Neural progenitor cell (in vitro differentiated cells): Measurements from ENCODE around the gene PRPF40A. TPM values are rescaled to one million over a fixed set of nuclear protein-coding genes. Genes with fewer than 3 reads are reported as not detected.

Source experiments
- DNase-seq: peaks from one replicate; pipeline ENCODE4 v3.0.0-alpha.2; 2016; ENCODE audit warnings: low spot score
- H2AFZ ChIP-seq: fragments of 200-600 bp; sonication (generic); replicated peaks from 2 replicates; pipeline ENCODE4 v1.6.1; 2016; ENCODE audit warnings: antibody characterized with exemption
- H3F3A ChIP-seq: fragments of 200-600 bp; sonication (generic); 2 replicates; pipeline ENCODE4 v1.6.1; 2016; ENCODE audit warnings: antibody characterized with exemption, low read depth
- H3K27ac ChIP-seq: fragments of 200-600 bp; sonication (generic); 2 replicates; pipeline ENCODE4 v1.5.1; 2016; ENCODE audit warnings: mild to moderate bottlenecking
- H3K27me3 ChIP-seq: fragments of 200-600 bp; sonication (generic); 2 replicates; pipeline ENCODE4 v1.6.1; 2016; ENCODE audit warnings: mild to moderate bottlenecking, moderate library complexity
- H3K36me3 ChIP-seq: fragments of 200-600 bp; sonication (generic); 2 replicates; pipeline ENCODE4 v1.5.1; 2016
- H3K4me1 ChIP-seq: fragments of 200-600 bp; sonication (generic); 2 replicates; pipeline ENCODE4 v1.6.1; 2016; ENCODE audit warnings: mixed run types
- H3K4me2 ChIP-seq: fragments of 200-600 bp; sonication (generic); 2 replicates; pipeline ENCODE4 v1.6.1; 2016
- H3K4me3 ChIP-seq: fragments of 200-600 bp; sonication (generic); 2 replicates; pipeline ENCODE4 v1.5.1; 2016
- H3K79me2 ChIP-seq: fragments of 200-600 bp; sonication (generic); 2 replicates; pipeline ENCODE4 v1.6.1; 2016; ENCODE audit warnings: low read depth
- H3K9ac ChIP-seq: fragments of 200-600 bp; sonication (generic); 2 replicates; pipeline ENCODE4 v1.6.1; 2016
- H3K9me3 ChIP-seq: fragments of 200-600 bp; sonication (generic); 2 replicates; pipeline ENCODE4 v1.5.1; 2016; ENCODE audit warnings: low read depth
- H4K20me1 ChIP-seq: fragments of 200-600 bp; sonication (generic); 2 replicates; pipeline ENCODE4 v1.6.1; 2016; ENCODE audit warnings: low read depth
- H3K27ac Mint-ChIP-seq: 3 replicates; pipeline ENCODE4 v1.8.0; 2021; ENCODE audit warnings: mixed read lengths
- H3K27me3 Mint-ChIP-seq: 2 replicates; pipeline ENCODE4 v1.8.0; 2022; ENCODE audit warnings: low read depth, mild to moderate bottlenecking, inconsistent platforms, moderate library complexity, mixed read lengths; ENCODE audit not compliant: insufficient read depth
- H3K36me3 Mint-ChIP-seq: 3 replicates; pipeline ENCODE4 v1.8.0; 2021; ENCODE audit warnings: mixed read lengths
- H3K4me1 Mint-ChIP-seq: 3 replicates; pipeline ENCODE4 v1.8.0; 2021; ENCODE audit warnings: mixed read lengths
- H3K4me3 Mint-ChIP-seq: 3 replicates; pipeline ENCODE4 v1.8.0; 2021; ENCODE audit warnings: mild to moderate bottlenecking, moderate library complexity, mixed read lengths
- H3K9me3 Mint-ChIP-seq: 3 replicates; pipeline ENCODE4 v1.8.0; 2020; ENCODE audit warnings: mixed read lengths
- EZH2 ChIP-seq: fragments of 200-600 bp; sonication (generic); IDR thresholded peaks from 2 replicates; pipeline ENCODE4 v1.6.1; 2017; ENCODE audit warnings: antibody characterized with exemption, mild to moderate bottlenecking, moderate library complexity
- EZH2phosphoT487 ChIP-seq: fragments of 200-600 bp; sonication (generic); IDR thresholded peaks from 2 replicates; pipeline ENCODE4 v1.6.1; 2017; ENCODE audit warnings: antibody characterized with exemption
- total RNA-seq: library from RNA; depleted of rRNA; stranded (reverse); fragments of >200 nt; gene quantifications from 2 replicates; pipeline ENCODE4 v1.2.3, GENCODE V29; 2015; ENCODE audit warnings: low replicate concordance
- TF ChIP-seq, protein P1 (sequence below): fragments of 200-600 bp; sonication (generic); IDR thresholded peaks from 2 replicates; pipeline ENCODE4 v1.5.1; 2017; ENCODE audit warnings: antibody characterized with exemption, mild to moderate bottlenecking

Gene PRPF40A
- total RNA-seq, 1 donor from 2014 or later, result 257 TPM

DNA sequence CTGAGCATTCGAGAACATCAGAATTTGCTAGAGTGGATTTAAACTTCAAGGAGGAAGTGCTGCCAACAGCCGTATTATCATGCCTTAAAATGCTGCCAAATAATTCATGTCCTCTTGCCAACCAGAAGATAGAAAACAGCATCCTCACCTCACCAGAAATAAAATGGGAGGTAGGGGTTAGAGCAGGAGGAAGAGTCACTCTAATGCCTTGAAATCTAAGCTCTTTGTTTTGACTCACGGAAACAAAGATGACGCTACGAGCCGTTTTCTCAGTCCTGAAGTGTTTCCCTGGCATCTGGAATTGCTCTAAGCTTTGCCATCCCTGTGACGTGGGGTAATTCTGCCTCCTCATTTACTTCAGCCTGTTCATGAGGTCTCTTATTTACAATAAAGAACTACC lies 97.1 kb downstream of the PRPF40A start:
- H3K36me3 Mint-ChIP-seq, result peaks cover 48% of the 10 kb centered on the region
- H3K27ac ChIP-seq, result no peak overlapping the region

DNA sequence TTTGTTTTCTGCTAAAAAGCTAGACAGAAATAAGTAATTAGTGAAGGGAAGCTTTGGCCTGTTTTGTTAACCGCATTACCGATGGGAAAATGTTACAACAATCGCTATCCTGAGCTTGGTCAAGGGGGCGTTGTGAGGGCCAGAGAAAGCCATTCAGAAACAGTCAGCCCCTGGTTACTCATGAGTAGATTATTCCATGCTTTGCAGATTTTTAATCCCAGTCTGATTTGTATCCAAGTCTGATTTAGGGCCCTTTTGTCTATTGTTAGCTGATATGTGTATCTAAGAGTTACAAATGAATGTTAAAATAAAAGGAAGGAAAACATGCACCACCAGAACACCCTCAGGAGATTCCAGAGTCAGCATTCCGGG lies 99.1 kb downstream of the PRPF40A start:
- H3F3A ChIP-seq, result no peaks in the 10 kb centered on the region
- H3K4me1 ChIP-seq, result no peaks in the 10 kb centered on the region
- no peaks in the 10 kb centered on the region for H3K9me3 Mint-ChIP-seq
- no peak overlapping the region for H3K4me3 ChIP-seq
- H3K36me3 ChIP-seq, result peaks cover 6% of the 10 kb centered on the region
- H3K27me3 Mint-ChIP-seq, result no peaks in the 10 kb centered on the region
- no peaks in the 10 kb centered on the region for H3K27me3 ChIP-seq
- DNase-seq, result no peak
- TF ChIP-seq EZH2, result no peak
- TF ChIP-seq, protein P1, sequence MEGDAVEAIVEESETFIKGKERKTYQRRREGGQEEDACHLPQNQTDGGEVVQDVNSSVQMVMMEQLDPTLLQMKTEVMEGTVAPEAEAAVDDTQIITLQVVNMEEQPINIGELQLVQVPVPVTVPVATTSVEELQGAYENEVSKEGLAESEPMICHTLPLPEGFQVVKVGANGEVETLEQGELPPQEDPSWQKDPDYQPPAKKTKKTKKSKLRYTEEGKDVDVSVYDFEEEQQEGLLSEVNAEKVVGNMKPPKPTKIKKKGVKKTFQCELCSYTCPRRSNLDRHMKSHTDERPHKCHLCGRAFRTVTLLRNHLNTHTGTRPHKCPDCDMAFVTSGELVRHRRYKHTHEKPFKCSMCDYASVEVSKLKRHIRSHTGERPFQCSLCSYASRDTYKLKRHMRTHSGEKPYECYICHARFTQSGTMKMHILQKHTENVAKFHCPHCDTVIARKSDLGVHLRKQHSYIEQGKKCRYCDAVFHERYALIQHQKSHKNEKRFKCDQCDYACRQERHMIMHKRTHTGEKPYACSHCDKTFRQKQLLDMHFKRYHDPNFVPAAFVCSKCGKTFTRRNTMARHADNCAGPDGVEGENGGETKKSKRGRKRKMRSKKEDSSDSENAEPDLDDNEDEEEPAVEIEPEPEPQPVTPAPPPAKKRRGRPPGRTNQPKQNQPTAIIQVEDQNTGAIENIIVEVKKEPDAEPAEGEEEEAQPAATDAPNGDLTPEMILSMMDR, result no peak
- no peak for TF ChIP-seq EZH2phosphoT487
- no peak overlapping the region for H3K9ac ChIP-seq
- no peaks in the 10 kb centered on the region for H3K9me3 ChIP-seq
- peaks cover 45% of the 10 kb centered on the region for H3K36me3 Mint-ChIP-seq
- H3K4me2 ChIP-seq, result no peak overlapping the region
- H3K27ac Mint-ChIP-seq, result no peak overlapping the region
- no peak overlapping the region for H3K4me3 Mint-ChIP-seq
- no peaks in the 10 kb centered on the region for H3K4me1 Mint-ChIP-seq
- no peak overlapping the region for H2AFZ ChIP-seq
- H3K27ac ChIP-seq, result no peak overlapping the region
- no peaks in the 10 kb centered on the region for H3K79me2 ChIP-seq
- no peaks in the 10 kb centered on the region for H4K20me1 ChIP-seq

More for the DNA sequence above, 97.1 kb downstream of the PRPF40A start:
- Mint-ChIP-seq H3K27ac (no peak overlapping the region), H3K9me3 (no peaks in the 10 kb centered on the region), H3K27me3 (no peaks in the 10 kb centered on the region), H3K4me1 (no peaks in the 10 kb centered on the region), H3K4me3 (no peak overlapping the region)
- no peak overlapping the region for H3K9ac ChIP-seq
- peaks cover 6% of the 10 kb centered on the region for H3K36me3 ChIP-seq
- no peak for DNase-seq
- TF ChIP-seq EZH2phosphoT487, result no peak
- no peak for TF ChIP-seq EZH2
- H3K4me1 ChIP-seq, result no peaks in the 10 kb centered on the region
- no peaks in the 10 kb centered on the region for H3F3A ChIP-seq
- no peak overlapping the region for H2AFZ ChIP-seq
- no peak overlapping the region for H3K4me3 ChIP-seq
- no peaks in the 10 kb centered on the region for H3K79me2 ChIP-seq
- no peaks in the 10 kb centered on the region for H3K27me3 ChIP-seq
- H3K4me2 ChIP-seq, result no peak overlapping the region
- no peaks in the 10 kb centered on the region for H3K9me3 ChIP-seq
- no peaks in the 10 kb centered on the region for H4K20me1 ChIP-seq

DNA sequence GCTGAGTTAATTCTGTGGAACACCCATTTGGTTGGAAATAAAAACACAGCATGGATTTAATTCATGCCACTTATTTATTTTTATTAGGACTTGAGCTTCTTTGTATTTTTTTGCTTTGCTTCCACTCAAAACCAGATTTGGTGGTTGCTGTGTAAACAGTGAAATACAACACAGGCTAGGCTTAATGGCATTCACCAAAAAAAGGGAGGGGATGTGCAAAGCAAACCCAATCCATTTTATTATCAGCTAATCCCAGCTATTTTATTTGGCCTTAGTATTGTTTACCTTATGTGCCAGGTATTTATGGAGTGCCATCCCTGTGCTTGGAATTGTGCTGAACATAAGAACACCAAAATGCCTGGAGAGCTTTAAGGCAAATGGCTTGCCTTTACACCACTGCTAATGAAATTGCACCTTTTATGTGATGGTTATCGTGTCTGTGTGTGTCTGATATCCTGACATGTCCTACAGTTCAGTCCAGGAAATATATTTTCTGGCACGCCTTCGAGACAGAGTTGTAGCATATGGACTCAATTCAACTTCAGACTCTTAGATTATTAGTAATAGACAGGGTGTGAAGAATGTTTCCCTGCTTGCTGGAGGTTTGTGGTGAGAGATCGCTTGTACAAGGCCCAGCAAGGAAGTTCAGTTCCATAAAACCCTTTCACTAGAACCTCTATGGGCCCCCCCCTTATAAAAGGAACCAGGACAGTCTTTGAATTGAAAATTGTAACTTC lies 99.6 kb downstream of the PRPF40A start:
- H3K27ac Mint-ChIP-seq, result no peak overlapping the region
- H4K20me1 ChIP-seq, result no peaks in the 10 kb centered on the region
- no peak overlapping the region for H2AFZ ChIP-seq
- H3K27me3 ChIP-seq, result no peaks in the 10 kb centered on the region
- peaks cover 50% of the 10 kb centered on the region for H3K36me3 Mint-ChIP-seq
- H3K9ac ChIP-seq, result no peak overlapping the region
- DNase-seq, result no peak
- no peaks in the 10 kb centered on the region for H3K9me3 Mint-ChIP-seq
- H3K4me2 ChIP-seq, result no peak overlapping the region
- no peaks in the 10 kb centered on the region for H3K9me3 ChIP-seq
- no peaks in the 10 kb centered on the region for H3K27me3 Mint-ChIP-seq
- no peaks in the 10 kb centered on the region for H3F3A ChIP-seq
- H3K4me1 Mint-ChIP-seq, result no peaks in the 10 kb centered on the region
- H3K36me3 ChIP-seq, result peaks cover 6% of the 10 kb centered on the region
- H3K79me2 ChIP-seq, result no peaks in the 10 kb centered on the region
- TF ChIP-seq EZH2phosphoT487 (no peak), EZH2 (no peak)
- TF ChIP-seq, protein P1, result no peak
- H3K4me1 ChIP-seq, result no peaks in the 10 kb centered on the region
- H3K4me3 Mint-ChIP-seq, result no peak overlapping the region
- H3K27ac ChIP-seq, result no peak overlapping the region
- H3K4me3 ChIP-seq, result no peak overlapping the region

DNA sequence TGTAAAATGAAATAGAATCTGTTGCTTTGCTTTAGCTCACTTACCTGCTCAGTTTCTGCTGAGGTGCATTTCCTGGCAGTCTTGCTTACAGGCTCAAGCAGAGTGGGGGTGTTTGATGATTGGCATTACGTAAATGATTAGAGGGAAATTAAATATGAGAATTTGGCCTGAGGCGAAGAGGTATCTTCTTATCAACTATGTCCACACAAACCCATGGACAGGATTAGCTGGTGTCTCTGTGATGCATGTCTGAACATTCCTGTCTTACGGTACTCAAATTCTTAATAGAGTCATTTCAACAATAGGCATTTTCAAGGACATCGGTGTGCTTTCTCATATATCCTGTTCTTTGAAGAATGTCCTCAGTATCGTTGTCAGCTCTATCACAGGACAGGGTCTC lies 102.1 kb downstream of the PRPF40A start:
- no peaks in the 10 kb centered on the region for H3K27me3 Mint-ChIP-seq
- peaks cover 6% of the 10 kb centered on the region for H3K36me3 ChIP-seq
- no peaks in the 10 kb centered on the region for H3K79me2 ChIP-seq
- H3F3A ChIP-seq, result no peaks in the 10 kb centered on the region
- H3K9me3 ChIP-seq, result no peaks in the 10 kb centered on the region
- H3K9ac ChIP-seq, result no peak overlapping the region
- no peak overlapping the region for H3K4me3 Mint-ChIP-seq
- H3K4me1 Mint-ChIP-seq, result no peaks in the 10 kb centered on the region
- H3K27me3 ChIP-seq, result no peaks in the 10 kb centered on the region
- no peak overlapping the region for H3K27ac ChIP-seq
- no peak overlapping the region for H2AFZ ChIP-seq
- no peak overlapping the region for H3K27ac Mint-ChIP-seq
- no peak for DNase-seq
- no peak overlapping the region for H3K4me3 ChIP-seq
- no peaks in the 10 kb centered on the region for H3K4me1 ChIP-seq
- H3K36me3 Mint-ChIP-seq, result peaks cover 42% of the 10 kb centered on the region
- H4K20me1 ChIP-seq, result no peaks in the 10 kb centered on the region
- H3K9me3 Mint-ChIP-seq, result no peaks in the 10 kb centered on the region
- TF ChIP-seq, protein P1, result no peak
- no peak for TF ChIP-seq EZH2
- no peak for TF ChIP-seq EZH2phosphoT487
- H3K4me2 ChIP-seq, result no peak overlapping the region
